ENCODE data around the gene SYT11. TPM values are rescaled to one million over a fixed set of nuclear protein-coding genes. Genes with fewer than 3 reads are reported as not detected.

SYT11 gene
- total and polyA plus RNA-seq, 10 of the 15 experiments (the other 5 are each of a cell fraction or from before 2014, with no cell fraction given), result 7.7 to 21.2 (median 13.5) TPM

DNA sequence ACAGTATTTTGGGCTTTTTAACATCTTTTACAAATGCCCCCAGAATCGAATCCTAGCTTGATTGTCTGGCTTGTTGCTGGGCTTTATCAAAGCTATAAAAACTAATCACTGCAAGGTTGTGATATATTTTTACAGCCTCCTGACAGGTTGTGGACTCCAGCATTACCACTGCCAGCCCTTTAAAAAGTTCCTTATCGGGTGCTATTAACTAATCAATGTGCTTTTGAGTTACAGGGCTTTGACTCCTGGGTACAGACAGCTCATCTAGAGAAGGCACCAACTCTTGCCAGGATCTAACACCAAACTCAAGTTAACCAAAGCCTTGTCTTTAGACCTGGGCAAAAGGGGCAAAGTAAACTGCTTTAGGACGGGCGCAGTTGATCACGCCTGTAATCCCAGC, 19.0 kb upstream of the SYT11 start (continued):
- TF ChIP-seq, protein P1, sequence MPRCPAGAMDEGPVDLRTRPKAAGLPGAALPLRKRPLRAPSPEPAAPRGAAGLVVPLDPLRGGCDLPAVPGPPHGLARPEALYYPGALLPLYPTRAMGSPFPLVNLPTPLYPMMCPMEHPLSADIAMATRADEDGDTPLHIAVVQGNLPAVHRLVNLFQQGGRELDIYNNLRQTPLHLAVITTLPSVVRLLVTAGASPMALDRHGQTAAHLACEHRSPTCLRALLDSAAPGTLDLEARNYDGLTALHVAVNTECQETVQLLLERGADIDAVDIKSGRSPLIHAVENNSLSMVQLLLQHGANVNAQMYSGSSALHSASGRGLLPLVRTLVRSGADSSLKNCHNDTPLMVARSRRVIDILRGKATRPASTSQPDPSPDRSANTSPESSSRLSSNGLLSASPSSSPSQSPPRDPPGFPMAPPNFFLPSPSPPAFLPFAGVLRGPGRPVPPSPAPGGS (IDR thresholded peaks at IDR 0.05; ENCODE audit: borderline replicate concordance, insufficient read depth, low read depth, low read length, poor library complexity, severe bottlenecking), result no peak
- TF ChIP-seq, protein P2, sequence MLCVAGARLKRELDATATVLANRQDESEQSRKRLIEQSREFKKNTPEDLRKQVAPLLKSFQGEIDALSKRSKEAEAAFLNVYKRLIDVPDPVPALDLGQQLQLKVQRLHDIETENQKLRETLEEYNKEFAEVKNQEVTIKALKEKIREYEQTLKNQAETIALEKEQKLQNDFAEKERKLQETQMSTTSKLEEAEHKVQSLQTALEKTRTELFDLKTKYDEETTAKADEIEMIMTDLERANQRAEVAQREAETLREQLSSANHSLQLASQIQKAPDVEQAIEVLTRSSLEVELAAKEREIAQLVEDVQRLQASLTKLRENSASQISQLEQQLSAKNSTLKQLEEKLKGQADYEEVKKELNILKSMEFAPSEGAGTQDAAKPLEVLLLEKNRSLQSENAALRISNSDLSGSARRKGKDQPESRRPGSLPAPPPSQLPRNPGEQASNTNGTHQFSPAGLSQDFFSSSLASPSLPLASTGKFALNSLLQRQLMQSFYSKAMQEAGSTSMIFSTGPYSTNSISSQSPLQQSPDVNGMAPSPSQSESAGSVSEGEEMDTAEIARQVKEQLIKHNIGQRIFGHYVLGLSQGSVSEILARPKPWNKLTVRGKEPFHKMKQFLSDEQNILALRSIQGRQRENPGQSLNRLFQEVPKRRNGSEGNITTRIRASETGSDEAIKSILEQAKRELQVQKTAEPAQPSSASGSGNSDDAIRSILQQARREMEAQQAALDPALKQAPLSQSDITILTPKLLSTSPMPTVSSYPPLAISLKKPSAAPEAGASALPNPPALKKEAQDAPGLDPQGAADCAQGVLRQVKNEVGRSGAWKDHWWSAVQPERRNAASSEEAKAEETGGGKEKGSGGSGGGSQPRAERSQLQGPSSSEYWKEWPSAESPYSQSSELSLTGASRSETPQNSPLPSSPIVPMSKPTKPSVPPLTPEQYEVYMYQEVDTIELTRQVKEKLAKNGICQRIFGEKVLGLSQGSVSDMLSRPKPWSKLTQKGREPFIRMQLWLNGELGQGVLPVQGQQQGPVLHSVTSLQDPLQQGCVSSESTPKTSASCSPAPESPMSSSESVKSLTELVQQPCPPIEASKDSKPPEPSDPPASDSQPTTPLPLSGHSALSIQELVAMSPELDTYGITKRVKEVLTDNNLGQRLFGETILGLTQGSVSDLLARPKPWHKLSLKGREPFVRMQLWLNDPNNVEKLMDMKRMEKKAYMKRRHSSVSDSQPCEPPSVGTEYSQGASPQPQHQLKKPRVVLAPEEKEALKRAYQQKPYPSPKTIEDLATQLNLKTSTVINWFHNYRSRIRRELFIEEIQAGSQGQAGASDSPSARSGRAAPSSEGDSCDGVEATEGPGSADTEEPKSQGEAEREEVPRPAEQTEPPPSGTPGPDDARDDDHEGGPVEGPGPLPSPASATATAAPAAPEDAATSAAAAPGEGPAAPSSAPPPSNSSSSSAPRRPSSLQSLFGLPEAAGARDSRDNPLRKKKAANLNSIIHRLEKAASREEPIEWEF (IDR thresholded peaks at IDR 0.05; ENCODE audit: insufficient replicate concordance, low read depth, low read length), result no peak
- TF ChIP-seq SRF (IDR thresholded peaks at IDR 0.05; ENCODE audit: low read depth in 2 of 2, low read length in 2 of 2), result no peak
- TF ChIP-seq, protein P3, sequence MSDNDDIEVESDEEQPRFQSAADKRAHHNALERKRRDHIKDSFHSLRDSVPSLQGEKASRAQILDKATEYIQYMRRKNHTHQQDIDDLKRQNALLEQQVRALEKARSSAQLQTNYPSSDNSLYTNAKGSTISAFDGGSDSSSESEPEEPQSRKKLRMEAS (IDR thresholded peaks at IDR 0.05; ENCODE audit: low read depth, low read length), result no peak
- TF ChIP-seq ZNF207 (IDR thresholded peaks at IDR 0.05; ENCODE audit: borderline replicate concordance), result no peak
- TF ChIP-seq, protein P4, sequence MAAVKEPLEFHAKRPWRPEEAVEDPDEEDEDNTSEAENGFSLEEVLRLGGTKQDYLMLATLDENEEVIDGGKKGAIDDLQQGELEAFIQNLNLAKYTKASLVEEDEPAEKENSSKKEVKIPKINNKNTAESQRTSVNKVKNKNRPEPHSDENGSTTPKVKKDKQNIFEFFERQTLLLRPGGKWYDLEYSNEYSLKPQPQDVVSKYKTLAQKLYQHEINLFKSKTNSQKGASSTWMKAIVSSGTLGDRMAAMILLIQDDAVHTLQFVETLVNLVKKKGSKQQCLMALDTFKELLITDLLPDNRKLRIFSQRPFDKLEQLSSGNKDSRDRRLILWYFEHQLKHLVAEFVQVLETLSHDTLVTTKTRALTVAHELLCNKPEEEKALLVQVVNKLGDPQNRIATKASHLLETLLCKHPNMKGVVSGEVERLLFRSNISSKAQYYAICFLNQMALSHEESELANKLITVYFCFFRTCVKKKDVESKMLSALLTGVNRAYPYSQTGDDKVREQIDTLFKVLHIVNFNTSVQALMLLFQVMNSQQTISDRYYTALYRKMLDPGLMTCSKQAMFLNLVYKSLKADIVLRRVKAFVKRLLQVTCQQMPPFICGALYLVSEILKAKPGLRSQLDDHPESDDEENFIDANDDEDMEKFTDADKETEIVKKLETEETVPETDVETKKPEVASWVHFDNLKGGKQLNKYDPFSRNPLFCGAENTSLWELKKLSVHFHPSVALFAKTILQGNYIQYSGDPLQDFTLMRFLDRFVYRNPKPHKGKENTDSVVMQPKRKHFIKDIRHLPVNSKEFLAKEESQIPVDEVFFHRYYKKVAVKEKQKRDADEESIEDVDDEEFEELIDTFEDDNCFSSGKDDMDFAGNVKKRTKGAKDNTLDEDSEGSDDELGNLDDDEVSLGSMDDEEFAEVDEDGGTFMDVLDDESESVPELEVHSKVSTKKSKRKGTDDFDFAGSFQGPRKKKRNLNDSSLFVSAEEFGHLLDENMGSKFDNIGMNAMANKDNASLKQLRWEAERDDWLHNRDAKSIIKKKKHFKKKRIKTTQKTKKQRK (IDR thresholded peaks at IDR 0.05; ENCODE audit: low read depth, low read length), result no peak
- TF ChIP-seq BACH1 (IDR thresholded peaks at IDR 0.05; ENCODE audit: borderline replicate concordance), result no peak

Measured in GM12878 (cell line).